Measurements from ENCODE around the gene WDR4. TPM values are rescaled to one million over a fixed set of nuclear protein-coding genes. Genes with fewer than 3 reads are reported as not detected.

The WDR4 gene
- total and polyA plus RNA-seq, 10 of the 15 experiments (the other 5 are each of a cell fraction or from before 2014, with no cell fraction given) = 2.1 to 45.3 (median 18.7) TPM

DNA sequence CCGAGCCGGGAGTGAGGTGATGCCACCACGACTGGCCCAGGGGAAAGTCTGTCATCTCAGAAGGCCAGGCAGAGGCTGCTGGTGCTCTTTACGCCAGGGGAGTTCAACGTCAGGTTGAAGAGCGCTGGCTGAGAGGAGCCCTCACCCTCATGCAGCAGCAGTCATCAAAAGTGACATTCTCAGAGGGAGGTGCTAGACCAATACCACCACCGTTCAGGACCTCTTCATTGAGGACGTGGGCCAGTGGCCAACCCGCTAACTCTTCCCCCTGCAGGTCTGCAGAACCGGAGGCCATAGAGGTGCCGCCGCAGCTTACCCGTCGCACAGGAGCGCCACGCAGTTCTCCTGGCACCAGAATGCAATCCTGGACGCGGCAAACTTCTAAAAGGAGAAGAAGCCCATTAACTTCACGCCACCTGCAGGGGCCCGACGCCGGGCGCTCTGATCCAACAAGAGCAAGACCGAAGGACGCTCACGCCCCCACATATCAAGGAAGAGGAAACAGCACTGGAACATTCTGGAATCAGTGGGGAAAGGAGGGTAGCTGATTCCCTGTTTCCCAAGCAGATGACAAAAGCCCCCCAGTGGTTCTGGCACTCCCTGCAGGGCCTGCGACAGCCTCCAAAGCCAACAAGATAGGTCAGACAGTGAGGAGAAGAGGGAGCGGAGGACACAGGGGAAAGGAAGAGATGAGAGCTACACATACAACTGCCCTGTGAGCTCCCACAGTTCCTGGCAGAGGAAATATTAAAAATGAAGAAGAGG is 24.9 kb downstream of the WDR4 start (continued):
- TF ChIP-seq, protein P1, sequence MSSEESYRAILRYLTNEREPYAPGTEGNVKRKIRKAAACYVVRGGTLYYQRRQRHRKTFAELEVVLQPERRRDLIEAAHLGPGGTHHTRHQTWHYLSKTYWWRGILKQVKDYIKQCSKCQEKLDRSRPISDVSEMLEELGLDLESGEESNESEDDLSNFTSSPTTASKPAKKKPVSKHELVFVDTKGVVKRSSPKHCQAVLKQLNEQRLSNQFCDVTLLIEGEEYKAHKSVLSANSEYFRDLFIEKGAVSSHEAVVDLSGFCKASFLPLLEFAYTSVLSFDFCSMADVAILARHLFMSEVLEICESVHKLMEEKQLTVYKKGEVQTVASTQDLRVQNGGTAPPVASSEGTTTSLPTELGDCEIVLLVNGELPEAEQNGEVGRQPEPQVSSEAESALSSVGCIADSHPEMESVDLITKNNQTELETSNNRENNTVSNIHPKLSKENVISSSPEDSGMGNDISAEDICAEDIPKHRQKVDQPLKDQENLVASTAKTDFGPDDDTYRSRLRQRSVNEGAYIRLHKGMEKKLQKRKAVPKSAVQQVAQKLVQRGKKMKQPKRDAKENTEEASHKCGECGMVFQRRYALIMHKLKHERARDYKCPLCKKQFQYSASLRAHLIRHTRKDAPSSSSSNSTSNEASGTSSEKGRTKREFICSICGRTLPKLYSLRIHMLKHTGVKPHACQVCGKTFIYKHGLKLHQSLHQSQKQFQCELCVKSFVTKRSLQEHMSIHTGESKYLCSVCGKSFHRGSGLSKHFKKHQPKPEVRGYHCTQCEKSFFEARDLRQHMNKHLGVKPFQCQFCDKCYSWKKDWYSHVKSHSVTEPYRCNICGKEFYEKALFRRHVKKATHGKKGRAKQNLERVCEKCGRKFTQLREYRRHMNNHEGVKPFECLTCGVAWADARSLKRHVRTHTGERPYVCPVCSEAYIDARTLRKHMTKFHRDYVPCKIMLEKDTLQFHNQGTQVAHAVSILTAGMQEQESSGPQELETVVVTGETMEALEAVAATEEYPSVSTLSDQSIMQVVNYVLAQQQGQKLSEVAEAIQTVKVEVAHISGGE (CRISPR knock-in tag; IDR thresholded peaks at IDR 0.05) = no peak
- no peak for TF ChIP-seq NBN (IDR thresholded peaks at IDR 0.05)
- TF ChIP-seq MYB (IDR thresholded peaks at IDR 0.05; ENCODE audit: borderline replicate concordance, low read depth, low read length) = no peak
- TF ChIP-seq LARP7 (IDR thresholded peaks at IDR 0.05) = no peak
- no peak for TF ChIP-seq PML (IDR thresholded peaks at IDR 0.05; ENCODE audit: low read length)
- TF ChIP-seq CBFB (IDR thresholded peaks at IDR 0.05; ENCODE audit: low read depth) = no peak
- TF ChIP-seq, protein P2, sequence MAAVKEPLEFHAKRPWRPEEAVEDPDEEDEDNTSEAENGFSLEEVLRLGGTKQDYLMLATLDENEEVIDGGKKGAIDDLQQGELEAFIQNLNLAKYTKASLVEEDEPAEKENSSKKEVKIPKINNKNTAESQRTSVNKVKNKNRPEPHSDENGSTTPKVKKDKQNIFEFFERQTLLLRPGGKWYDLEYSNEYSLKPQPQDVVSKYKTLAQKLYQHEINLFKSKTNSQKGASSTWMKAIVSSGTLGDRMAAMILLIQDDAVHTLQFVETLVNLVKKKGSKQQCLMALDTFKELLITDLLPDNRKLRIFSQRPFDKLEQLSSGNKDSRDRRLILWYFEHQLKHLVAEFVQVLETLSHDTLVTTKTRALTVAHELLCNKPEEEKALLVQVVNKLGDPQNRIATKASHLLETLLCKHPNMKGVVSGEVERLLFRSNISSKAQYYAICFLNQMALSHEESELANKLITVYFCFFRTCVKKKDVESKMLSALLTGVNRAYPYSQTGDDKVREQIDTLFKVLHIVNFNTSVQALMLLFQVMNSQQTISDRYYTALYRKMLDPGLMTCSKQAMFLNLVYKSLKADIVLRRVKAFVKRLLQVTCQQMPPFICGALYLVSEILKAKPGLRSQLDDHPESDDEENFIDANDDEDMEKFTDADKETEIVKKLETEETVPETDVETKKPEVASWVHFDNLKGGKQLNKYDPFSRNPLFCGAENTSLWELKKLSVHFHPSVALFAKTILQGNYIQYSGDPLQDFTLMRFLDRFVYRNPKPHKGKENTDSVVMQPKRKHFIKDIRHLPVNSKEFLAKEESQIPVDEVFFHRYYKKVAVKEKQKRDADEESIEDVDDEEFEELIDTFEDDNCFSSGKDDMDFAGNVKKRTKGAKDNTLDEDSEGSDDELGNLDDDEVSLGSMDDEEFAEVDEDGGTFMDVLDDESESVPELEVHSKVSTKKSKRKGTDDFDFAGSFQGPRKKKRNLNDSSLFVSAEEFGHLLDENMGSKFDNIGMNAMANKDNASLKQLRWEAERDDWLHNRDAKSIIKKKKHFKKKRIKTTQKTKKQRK (IDR thresholded peaks at IDR 0.05; ENCODE audit: low read depth, low read length) = no peak
- no peak for TF ChIP-seq KLF5 (IDR thresholded peaks at IDR 0.05; ENCODE audit: partially characterized antibody)
- no peak for TF ChIP-seq MXI1 (IDR thresholded peaks at IDR 0.05; ENCODE audit: low read depth, low read length)
- no peak for TF ChIP-seq RCOR1 (conservative IDR thresholded peaks at IDR 0.05; ENCODE audit: low read depth, low read length)
